Gastrocnemius medialis (tissue), 4 donors: ENCODE results near the gene DAPK1.

Experiments used
- CTCF ChIP-seq, 5 experiments: fragments of 450-650 bp in 3 of 5; fragments of 200-600 bp in 2 of 5; sonication (generic) in 2 of 5; IDR thresholded peaks in 4 of 5; conservative IDR thresholded peaks in 1 of 5; 1 replicate in 4 of 5; 2 replicates in 1 of 5; pipeline ENCODE4 v1.5.1; 2016 to 2019; ENCODE audit warnings: antibody characterized with exemption in 5 of 5, mild to moderate bottlenecking in 3 of 5, moderate library complexity in 3 of 5
- POLR2A ChIP-seq, 2 donors: fragments of 450-650 bp; IDR thresholded peaks; one replicate each; pipeline ENCODE4 v1.6.1; 2017; ENCODE audit warnings: antibody characterized with exemption in 2 of 2, mild to moderate bottlenecking in 2 of 2, moderate library complexity in 2 of 2

- no peak for TF ChIP-seq CTCF (IDR thresholded peaks at IDR 0.05 in 4 of 5, conservative IDR thresholded peaks at IDR 0.05 in 1 of 5)
- no peak for TF ChIP-seq POLR2A (IDR thresholded peaks at IDR 0.05)
Observed at GRCh38 chr9:87527211-87527916, 29.7 kb downstream of the DAPK1 start.
